SU-DHL-6 (cell line): ENCODE results near the gene CFAP100.

Experiments
- H2AFZ ChIP-seq: fragments of 200-600 bp; sonication (generic); 2 replicates; pipeline ENCODE4 v1.6.1; 2014; ENCODE audit warnings: low read depth, mild to moderate bottlenecking, moderate library complexity, mixed read lengths, antibody characterized with exemption, low read length; ENCODE audit not compliant: severe bottlenecking
- H3F3A ChIP-seq: fragments of 200-600 bp; shearing (Covaris generic); 2 replicates; pipeline ENCODE4 v1.6.0; 2016; ENCODE audit warnings: antibody characterized with exemption, mild to moderate bottlenecking; ENCODE audit not compliant: insufficient read depth
- H3K27ac ChIP-seq: fragments of 200-600 bp; sonication (generic); 2 replicates; pipeline ENCODE4 v1.5.1; 2016; ENCODE audit warnings: low read depth, mild to moderate bottlenecking, low read length, moderate library complexity, mixed read lengths
- H3K27me3 ChIP-seq: fragments of 200-600 bp; sonication (generic), shearing (Covaris generic); 2 replicates; pipeline ENCODE4 v1.6.0; 2014; ENCODE audit warnings: mild to moderate bottlenecking, low read length
- H3K36me3 ChIP-seq: fragments of 200-600 bp; sonication (generic); 2 replicates; pipeline ENCODE4 v1.6.1; 2014; ENCODE audit warnings: mild to moderate bottlenecking, low read length, mixed read lengths
- H3K4me2 ChIP-seq: fragments of 300-600, 200-600 bp; shearing (Covaris generic), sonication (generic); 2 replicates; pipeline ENCODE4 v1.6.0; 2014; ENCODE audit warnings: low read length, low read depth, mild to moderate bottlenecking; ENCODE audit not compliant: poor library complexity, severe bottlenecking
- H3K4me3 ChIP-seq: fragments of 200-600 bp; sonication (generic); 2 replicates; pipeline ENCODE4 v1.5.1; 2014; ENCODE audit warnings: antibody characterized with exemption, low read length, mild to moderate bottlenecking, mixed read lengths; ENCODE audit not compliant: insufficient read depth, poor library complexity, severe bottlenecking
- H3K79me2 ChIP-seq: fragments of 200-600 bp; sonication (generic); 2 replicates; pipeline ENCODE4 v1.6.1; 2014; ENCODE audit warnings: mild to moderate bottlenecking, low read length, moderate library complexity; ENCODE audit not compliant: insufficient read depth
- H3K9ac ChIP-seq: fragments of 200-600 bp; sonication (generic); 2 replicates; pipeline ENCODE4 v1.7.0; 2014; ENCODE audit warnings: mild to moderate bottlenecking, low read length
- H3K9me2 ChIP-seq: fragments of 200-600 bp; sonication (generic); replicated peaks from 2 replicates; pipeline ENCODE4 v1.6.1; 2014; ENCODE audit warnings: low read length; ENCODE audit not compliant: insufficient read depth
- H3K9me3 ChIP-seq: fragments of 200-600 bp; sonication (generic); 2 replicates; pipeline ENCODE4 v1.6.1; 2014; ENCODE audit warnings: low read length, mixed read lengths; ENCODE audit not compliant: insufficient read depth
- H4K20me1 ChIP-seq: fragments of 200-600 bp; sonication (generic); 2 replicates; pipeline ENCODE4 v1.6.1; 2014; ENCODE audit warnings: low read depth, mild to moderate bottlenecking, antibody characterized with exemption, low read length, moderate library complexity, mixed read lengths
- CTCF ChIP-seq: fragments of 200-600 bp; sonication (generic); IDR thresholded peaks from one replicate; pipeline ENCODE4 v1.5.1; 2017; ENCODE audit warnings: antibody characterized with exemption, mild to moderate bottlenecking, low read length, moderate library complexity; ENCODE audit not compliant: insufficient read depth, poor library complexity, severe bottlenecking
- EZH2phosphoT487 ChIP-seq: fragments of 200-600 bp; sonication (generic), shearing (Covaris generic); conservative IDR thresholded peaks from 2 replicates; pipeline ENCODE4 v1.6.1; 2018; ENCODE audit warnings: mild to moderate bottlenecking, antibody characterized with exemption, low read length, moderate library complexity, mixed read lengths

The CFAP100 gene

GRCh38 chr3:126442094-126442855, 47.6 kb downstream of the CFAP100 start:
- Histone ChIP-seq H3K4me2 (no peak overlapping the region), H3K79me2 (no peaks in the 10 kb centered on the region), H3K4me3 (no peak overlapping the region), H3K9ac (no peak overlapping the region), H3K27ac (no peak overlapping the region), H3F3A (no peaks in the 10 kb centered on the region), H3K36me3 (no peaks in the 10 kb centered on the region), H2AFZ (no peak overlapping the region), H3K9me3 (no peaks in the 10 kb centered on the region), H4K20me1 (no peaks in the 10 kb centered on the region), H3K9me2 (no peaks in the 10 kb centered on the region), H3K27me3 (no peaks in the 10 kb centered on the region)
- TF ChIP-seq CTCF, result no peak
- TF ChIP-seq EZH2phosphoT487, result no peak

- Histone ChIP-seq H3K9ac (no peak overlapping the region), H4K20me1 (no peaks in the 10 kb centered on the region), H3F3A (no peaks in the 10 kb centered on the region), H3K4me3 (no peak overlapping the region), H3K36me3 (no peaks in the 10 kb centered on the region), H3K9me3 (no peaks in the 10 kb centered on the region), H3K4me2 (no peak overlapping the region), H2AFZ (no peak overlapping the region), H3K9me2 (no peaks in the 10 kb centered on the region), H3K79me2 (no peaks in the 10 kb centered on the region), H3K27me3 (no peaks in the 10 kb centered on the region), H3K27ac (no peak overlapping the region)
- no peak for TF ChIP-seq EZH2phosphoT487
- TF ChIP-seq CTCF, result no peak
These were observed 48.1 kb downstream of the CFAP100 start for GRCh38 chr3:126442856-126443242.

GRCh38 chr3:126445506-126445905, 50.8 kb downstream of the CFAP100 start:
- Histone ChIP-seq H3K9ac (no peak overlapping the region), H2AFZ (no peak overlapping the region), H3K27ac (no peak overlapping the region), H3K27me3 (no peaks in the 10 kb centered on the region), H3K36me3 (no peaks in the 10 kb centered on the region), H3K4me2 (no peak overlapping the region), H3F3A (no peaks in the 10 kb centered on the region), H3K9me2 (no peaks in the 10 kb centered on the region), H3K4me3 (no peak overlapping the region), H3K9me3 (no peaks in the 10 kb centered on the region), H4K20me1 (no peaks in the 10 kb centered on the region), H3K79me2 (no peaks in the 10 kb centered on the region)
- TF ChIP-seq EZH2phosphoT487 (no peak), CTCF (no peak)
